Endothelial cell (in vitro differentiated cells): ENCODE measurements around the gene WBP1. TPM values are rescaled to one million over a fixed set of nuclear protein-coding genes. Genes with fewer than 3 reads are reported as not detected.

Experiments used
- DNase-seq: peaks from one replicate; pipeline ENCODE4 v3.0.0; 2021; ENCODE audit warnings: low spot score
- H3K27ac Mint-ChIP-seq: one replicate; pipeline ENCODE4 v1.8.0; 2021; ENCODE audit warnings: mixed read lengths, inconsistent platforms; ENCODE audit not compliant: unreplicated experiment
- H3K27me3 Mint-ChIP-seq: one replicate; pipeline ENCODE4 v1.8.0; 2021; ENCODE audit warnings: mild to moderate bottlenecking, moderate library complexity, mixed read lengths, inconsistent platforms; ENCODE audit not compliant: unreplicated experiment
- H3K36me3 Mint-ChIP-seq: one replicate; pipeline ENCODE4 v1.8.0; 2021; ENCODE audit warnings: mild to moderate bottlenecking, low read depth, mixed read lengths, inconsistent platforms; ENCODE audit not compliant: unreplicated experiment
- H3K4me1 Mint-ChIP-seq: one replicate; pipeline ENCODE4 v1.8.0; 2021; ENCODE audit warnings: mild to moderate bottlenecking, mixed read lengths, inconsistent platforms; ENCODE audit not compliant: unreplicated experiment
- H3K4me3 Mint-ChIP-seq: one replicate; pipeline ENCODE4 v1.8.0; 2021; ENCODE audit warnings: mild to moderate bottlenecking, mixed read lengths, inconsistent platforms; ENCODE audit not compliant: unreplicated experiment
- H3K9me3 Mint-ChIP-seq: one replicate; pipeline ENCODE4 v1.8.0; 2021; ENCODE audit warnings: mixed read lengths, inconsistent platforms; ENCODE audit not compliant: unreplicated experiment
- total RNA-seq: library from RNA; stranded (reverse); fragmentation: NEBNext Ultra II Directional; extraction: Animal tissue kit (Norgen Biotek cat#: 25700); gene quantifications from one replicate; pipeline ENCODE4 v1.2.1, GENCODE V29; 2021; ENCODE audit not compliant: unreplicated experiment
- TF ChIP-seq, protein P1 (sequence below): fragments of 200-600 bp; sonication (generic); IDR thresholded peaks from one replicate; pipeline ENCODE4 v1.5.0; 2021; ENCODE audit warnings: antibody characterized with exemption; ENCODE audit not compliant: unreplicated experiment

Gene WBP1
- total RNA-seq, 1 donor from 2014 or later: 76.8 TPM

DNA sequence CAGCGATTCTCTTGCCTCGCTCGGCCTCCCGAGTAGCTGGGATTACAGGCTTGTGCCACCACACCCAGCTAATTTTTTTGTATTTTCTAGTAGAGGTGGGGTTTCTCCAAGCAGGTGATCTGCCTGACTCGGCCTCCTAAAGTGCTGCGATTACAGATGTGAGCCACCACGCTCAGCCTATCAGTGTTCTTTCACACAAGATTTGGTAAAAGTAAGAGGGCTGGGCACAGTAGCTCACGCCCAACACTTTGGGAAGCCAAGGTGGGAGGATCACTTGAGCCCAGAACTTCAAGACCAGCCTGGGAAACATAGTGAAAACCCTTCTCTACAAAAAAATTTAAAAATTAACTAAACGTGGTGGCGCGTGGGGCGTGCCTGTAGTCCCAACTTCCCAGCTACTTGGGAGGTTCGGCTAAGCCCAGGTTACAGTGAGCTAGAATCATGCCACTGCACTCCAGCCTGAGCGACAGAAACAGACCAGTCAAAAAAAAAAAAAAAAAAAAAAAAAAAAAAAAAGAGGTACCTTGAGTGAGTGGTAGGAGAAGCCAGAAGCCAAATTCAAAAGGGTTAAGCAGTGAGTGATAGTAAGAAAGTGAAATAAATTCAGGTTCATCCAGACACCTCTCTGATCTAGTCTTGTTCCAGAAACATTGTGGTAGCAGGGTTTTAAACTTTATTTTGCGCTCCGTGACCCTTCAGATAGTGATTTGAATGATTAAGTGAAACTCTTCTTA is 13.3 kb downstream of the WBP1 start:
- H3K9me3 Mint-ChIP-seq: no peaks in the 10 kb centered on the region
- peaks cover 8% of the 10 kb centered on the region for H3K27me3 Mint-ChIP-seq
- peaks cover 10% of the 10 kb centered on the region for H3K4me1 Mint-ChIP-seq
- no peak for DNase-seq
- H3K36me3 Mint-ChIP-seq: peaks cover 19% of the 10 kb centered on the region
- peak overlapping the region; percentile 97 for H3K27ac Mint-ChIP-seq
- H3K4me3 Mint-ChIP-seq: peak overlapping the region; percentile 95
- TF ChIP-seq, protein P1, sequence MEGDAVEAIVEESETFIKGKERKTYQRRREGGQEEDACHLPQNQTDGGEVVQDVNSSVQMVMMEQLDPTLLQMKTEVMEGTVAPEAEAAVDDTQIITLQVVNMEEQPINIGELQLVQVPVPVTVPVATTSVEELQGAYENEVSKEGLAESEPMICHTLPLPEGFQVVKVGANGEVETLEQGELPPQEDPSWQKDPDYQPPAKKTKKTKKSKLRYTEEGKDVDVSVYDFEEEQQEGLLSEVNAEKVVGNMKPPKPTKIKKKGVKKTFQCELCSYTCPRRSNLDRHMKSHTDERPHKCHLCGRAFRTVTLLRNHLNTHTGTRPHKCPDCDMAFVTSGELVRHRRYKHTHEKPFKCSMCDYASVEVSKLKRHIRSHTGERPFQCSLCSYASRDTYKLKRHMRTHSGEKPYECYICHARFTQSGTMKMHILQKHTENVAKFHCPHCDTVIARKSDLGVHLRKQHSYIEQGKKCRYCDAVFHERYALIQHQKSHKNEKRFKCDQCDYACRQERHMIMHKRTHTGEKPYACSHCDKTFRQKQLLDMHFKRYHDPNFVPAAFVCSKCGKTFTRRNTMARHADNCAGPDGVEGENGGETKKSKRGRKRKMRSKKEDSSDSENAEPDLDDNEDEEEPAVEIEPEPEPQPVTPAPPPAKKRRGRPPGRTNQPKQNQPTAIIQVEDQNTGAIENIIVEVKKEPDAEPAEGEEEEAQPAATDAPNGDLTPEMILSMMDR: no peak

DNA sequence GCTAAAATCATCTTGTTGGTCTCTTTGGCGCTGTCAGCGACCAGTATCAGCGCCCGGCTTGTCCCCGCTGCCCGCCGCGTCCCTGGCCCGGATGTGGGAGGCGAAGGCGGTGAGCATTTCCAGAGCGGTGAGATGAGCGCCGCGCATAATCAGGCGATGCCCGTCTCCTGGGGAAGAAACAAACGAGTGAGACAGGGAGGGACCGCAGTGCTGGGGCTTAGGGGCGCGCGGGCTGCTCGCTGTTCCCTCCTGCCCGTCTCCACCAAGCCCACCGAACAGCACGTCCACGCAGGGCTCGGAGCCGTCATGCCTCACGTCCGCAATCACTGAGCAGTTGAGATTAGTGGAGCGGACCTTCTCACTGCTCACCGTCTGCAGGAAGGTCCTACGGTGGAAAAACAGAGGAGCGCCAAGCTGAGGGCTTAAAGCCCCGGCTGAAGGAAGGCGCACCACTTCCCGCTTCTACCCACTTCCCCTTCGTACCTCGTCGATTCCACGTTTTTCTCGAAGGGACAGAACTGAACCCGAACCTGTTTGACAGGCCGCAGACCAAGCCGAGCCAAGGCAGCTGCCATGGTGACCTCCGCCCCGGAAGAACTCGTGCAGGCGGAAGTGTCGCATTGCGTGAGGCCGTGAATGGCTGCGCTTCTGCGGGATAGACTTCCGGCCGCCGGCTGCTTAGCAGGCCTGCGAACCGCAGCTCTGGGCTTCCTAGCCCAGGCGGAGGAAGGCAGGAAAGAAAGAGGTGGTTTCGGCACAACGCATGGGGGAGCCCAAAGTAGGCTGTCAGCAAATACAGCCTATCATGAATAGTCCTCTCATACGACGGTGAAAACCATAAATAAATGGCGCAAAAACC is 14.1 kb downstream of the WBP1 start, which contains the start of gene MRPL53:
MRPL53 (minus strand) TSS at position 595 of the 859 bp plus-strand sequence; CDS start at position 575, 20 bp downstream.
- Mint-ChIP-seq H3K27ac (peak within 1 kb of the TSS; percentile 97), H3K9me3 (no peaks in the 10 kb centered on the region), H3K27me3 (peaks cover 8% of the 10 kb centered on the region), H3K4me1 (peaks cover 13% of the 10 kb centered on the region), H3K36me3 (peaks cover 25% of the 10 kb centered on the region), H3K4me3 (peak within 1 kb of the TSS; percentile 95)
- TF ChIP-seq, protein P1: no peak
- DNase-seq: peak; percentile 91

DNA sequence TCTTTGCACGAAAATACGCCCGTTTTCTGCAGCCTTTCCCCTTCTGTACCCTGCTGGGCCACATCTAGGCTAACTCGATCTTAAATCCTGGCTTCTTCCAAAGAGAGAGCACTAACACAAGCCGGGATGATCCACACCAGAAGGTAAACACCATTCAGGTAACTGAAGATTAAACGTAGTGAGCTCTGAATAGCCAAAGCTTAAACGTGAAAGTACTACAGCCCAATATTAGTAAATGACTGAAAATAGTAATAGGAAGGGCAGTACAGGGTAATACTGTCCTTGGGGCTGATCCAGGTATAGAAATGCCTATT is 14.7 kb downstream of the WBP1 start:
- DNase-seq: no peak
- no peaks in the 10 kb centered on the region for H3K9me3 Mint-ChIP-seq
- H3K27me3 Mint-ChIP-seq: peaks cover 8% of the 10 kb centered on the region
- peaks cover 16% of the 10 kb centered on the region for H3K4me1 Mint-ChIP-seq
- H3K27ac Mint-ChIP-seq: peak overlapping the region; percentile 97
- TF ChIP-seq, protein P1: no peak
- H3K36me3 Mint-ChIP-seq: peaks cover 29% of the 10 kb centered on the region
- H3K4me3 Mint-ChIP-seq: peak overlapping the region; percentile 95

DNA sequence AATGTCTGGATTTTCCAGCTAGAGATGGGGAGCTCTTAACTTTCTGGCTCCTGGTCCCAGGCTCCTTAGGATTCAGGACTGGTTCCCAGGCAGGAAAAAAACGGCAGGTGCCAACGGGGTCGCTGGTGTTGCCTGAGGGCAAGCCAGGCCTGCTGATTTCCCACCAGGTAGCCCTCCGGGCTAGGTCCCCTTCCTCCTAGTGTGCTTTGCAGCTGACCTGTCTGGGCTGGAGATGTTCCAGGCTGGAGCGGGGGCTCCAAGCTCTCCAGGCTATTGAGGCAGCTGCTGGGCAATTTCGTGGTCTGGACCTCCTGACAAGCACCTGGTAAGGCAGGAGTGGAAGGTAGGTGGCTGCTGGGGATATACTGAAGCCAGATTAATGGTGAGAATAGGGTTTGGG is 16.2 kb downstream of the WBP1 start:
- TF ChIP-seq, protein P1: no peak
- Mint-ChIP-seq H3K27me3 (peaks cover 8% of the 10 kb centered on the region), H3K27ac (no peak overlapping the region), H3K4me3 (peak overlapping the region; percentile 37), H3K36me3 (peaks cover 29% of the 10 kb centered on the region), H3K4me1 (peaks cover 16% of the 10 kb centered on the region), H3K9me3 (no peaks in the 10 kb centered on the region)
- no peak for DNase-seq
